Kidney (tissue), 14 donors: ENCODE measurements around the gene GRIA3. TPM values are rescaled to one million over a fixed set of nuclear protein-coding genes. Genes with fewer than 3 reads are reported as not detected.

Experiments used
- DNase-seq, 5 donors: peaks; one replicate each; pipeline ENCODE4 v3.0.0-alpha.2; 2013 to 2020
- FAIRE-seq: peaks from 2 replicates; lab custom pipeline; 2012; peaks lifted over from hg19 to GRCh38; lab: Jason Lieb, UNC
- H3K27ac ChIP-seq, 2 donors: one replicate each; pipeline ENCODE4 v1.7.0; 2013; ENCODE audit warnings: low read depth in 2 of 2, low read length in 2 of 2, inconsistent platforms in 1 of 2
- H3K27me3 ChIP-seq: one replicate; pipeline ENCODE4 v1.7.1; 2013; ENCODE audit warnings: low read length, inconsistent platforms; ENCODE audit not compliant: control insufficient read depth, insufficient read depth
- H3K36me3 ChIP-seq, 3 donors: one replicate each; pipeline versions ENCODE4 v1.7.0 to v1.7.1; 2013; ENCODE audit warnings: low read length in 3 of 3, control low read depth in 1 of 3, inconsistent platforms in 1 of 3; ENCODE audit not compliant: insufficient read depth in 3 of 3, control insufficient read depth in 2 of 3
- H3K4me1 ChIP-seq, 3 donors: one replicate each; pipeline versions ENCODE4 v1.7.0 to v1.7.1; 2013; ENCODE audit warnings: low read length in 3 of 3, inconsistent platforms in 1 of 3, low read depth in 1 of 3; ENCODE audit not compliant: control insufficient read depth in 2 of 3, insufficient read depth in 2 of 3
- H3K4me3 ChIP-seq, 3 donors: one replicate each; pipeline versions ENCODE4 v1.7.0 to v1.8.1; 2013; ENCODE audit warnings: low read length in 3 of 3, control low read depth in 1 of 3, inconsistent platforms in 1 of 3
- H3K9ac ChIP-seq, 3 donors: one replicate each; pipeline versions ENCODE4 v1.7.0 to v1.7.1; 2013; ENCODE audit warnings: low read length in 3 of 3, control low read depth in 1 of 3, inconsistent platforms in 1 of 3
- H3K9me3 ChIP-seq, 3 donors: one replicate each; pipeline versions ENCODE4 v1.7.0 to v1.7.1; 2013; ENCODE audit warnings: low read length in 3 of 3, control low read depth in 1 of 3, inconsistent platforms in 1 of 3; ENCODE audit not compliant: control insufficient read depth in 2 of 3, insufficient read depth in 1 of 3
- CTCF ChIP-seq: IDR thresholded peaks from 3 replicates; pipeline ENCODE4 v1.5.1; 2012; ENCODE audit warnings: mild to moderate bottlenecking, moderate library complexity, borderline replicate concordance; ENCODE audit not compliant: insufficient read depth; ENCODE audit errors: extremely low read depth
- intact Hi-C: fragments of 100-400 bp; cut with DNase I; formaldehyde crosslinking; loops from one replicate; pipeline ENCODE4 v1.11.1; 2022
- polyA plus RNA-seq: library from polyadenylated mRNA; stranded (reverse); fragments of 350-450 nt; fragmentation: Illumina TruSeq; extraction: RNeasy Lipid Tissue Mini Kit (QIAGEN cat#74804); gene quantifications from one replicate; pipeline ENCODE4 v1.2.3, GENCODE V29; 2014; ENCODE audit warnings: low read depth, low replicate concordance; ENCODE audit not compliant: insufficient read depth
- total RNA-seq: library from RNA; stranded (reverse); fragmentation: NEBNext Ultra II Directional; extraction: Animal tissue kit (Norgen Biotek cat#: 25700); gene quantifications from one replicate; pipeline ENCODE4 v1.2.1, GENCODE V29; 2021
- donor health status: control.
- donor health status: control.
- donor health status: control.
- donor health status: control.
- donor health status: control.
- donor health status: DM: yes; HTN: yes; CAD: no.
- donor health status: Normal renal cell carcinoma (clear cell type).

GRIA3 gene
- total and polyA plus RNA-seq, 2 donors from 2014 or later, result 1.4 to 5.8 TPM

- no peaks in the 10 kb centered on the region for H3K36me3 ChIP-seq
- intact Hi-C loops, result no loop called here
- no peak overlapping the region for H3K27ac ChIP-seq
- no peak overlapping the region for H3K4me3 ChIP-seq
- H3K9me3 ChIP-seq, result no peaks in the 10 kb centered on the region
- no peak overlapping the region for H3K9ac ChIP-seq
- no peaks in the 10 kb centered on the region for H3K27me3 ChIP-seq
- no peak for TF ChIP-seq CTCF
- H3K4me1 ChIP-seq, result no peaks in the 10 kb centered on the region
- FAIRE-seq (no peak), DNase-seq (no peak)
These were observed 315.7 kb downstream of the GRIA3 start for GRCh38 chrX:123499787-123500186.

- Histone ChIP-seq H3K9me3 (no peaks in the 10 kb centered on the region), H3K36me3 (no peaks in the 10 kb centered on the region), H3K4me3 (no peak overlapping the region), H3K4me1 (no peaks in the 10 kb centered on the region), H3K27me3 (no peaks in the 10 kb centered on the region), H3K9ac (no peak overlapping the region), H3K27ac (no peak overlapping the region)
- intact Hi-C loops, result no loop called here
- no peak for DNase-seq
- no peak for FAIRE-seq
- TF ChIP-seq CTCF, result no peak
These were observed 320.0 kb downstream of the GRIA3 start for GRCh38 chrX:123504047-123504446.

- no peak for FAIRE-seq
- no peaks in the 10 kb centered on the region for H3K36me3 ChIP-seq
- no peak for TF ChIP-seq CTCF
These were observed 320.7 kb downstream of the GRIA3 start for GRCh38 chrX:123504630-123505270.

More at GRCh38 chrX:123504630-123505270, 320.7 kb downstream of the GRIA3 start:
- intact Hi-C loops, result no loop called here
- Histone ChIP-seq H3K27me3 (no peaks in the 10 kb centered on the region), H3K4me3 (no peak overlapping the region), H3K27ac (no peak overlapping the region), H3K4me1 (no peaks in the 10 kb centered on the region), H3K9me3 (no peaks in the 10 kb centered on the region), H3K9ac (no peak overlapping the region)
- no peak for DNase-seq
